Subcutaneous adipose tissue (tissue), 4 donors: ENCODE results near the gene ERICH3. TPM values are rescaled to one million over a fixed set of nuclear protein-coding genes. Genes with fewer than 3 reads are reported as not detected.

Experiments
- total RNA-seq, 4 donors: library from RNA; depleted of rRNA; stranded (reverse); fragments of >200 nt; gene quantifications; one replicate each; pipeline ENCODE4 v1.1.0, GENCODE V29; 2016
- TF ChIP-seq, protein P1 (sequence below): fragments of 450-650 bp; IDR thresholded peaks from one replicate; pipeline ENCODE4 v1.5.1; 2016; ENCODE audit warnings: low read depth, mild to moderate bottlenecking, control low read depth, antibody characterized with exemption, moderate library complexity

Gene ERICH3
- total RNA-seq, 4 donors from 2014 or later: not detected

DNA sequence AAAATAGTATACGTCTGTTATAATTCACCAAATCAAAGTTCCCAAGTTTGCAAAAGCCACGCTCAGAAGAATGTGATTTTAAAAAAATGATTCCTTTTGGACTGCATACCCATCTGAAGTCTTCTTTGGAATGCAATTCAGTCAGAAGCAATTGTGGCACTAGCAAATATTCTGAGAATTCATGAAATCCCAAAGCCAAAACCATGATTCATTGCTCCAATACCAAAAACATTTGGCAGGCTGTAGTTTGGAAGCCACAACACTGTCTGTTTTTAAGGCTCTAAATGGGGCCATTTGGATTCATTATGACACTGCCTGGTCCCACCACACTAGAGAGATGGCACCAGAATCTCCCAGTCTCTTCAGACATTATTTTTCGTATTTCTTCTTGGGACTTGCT is 139.4 kb downstream of the ERICH3 start:
- TF ChIP-seq, protein P1, sequence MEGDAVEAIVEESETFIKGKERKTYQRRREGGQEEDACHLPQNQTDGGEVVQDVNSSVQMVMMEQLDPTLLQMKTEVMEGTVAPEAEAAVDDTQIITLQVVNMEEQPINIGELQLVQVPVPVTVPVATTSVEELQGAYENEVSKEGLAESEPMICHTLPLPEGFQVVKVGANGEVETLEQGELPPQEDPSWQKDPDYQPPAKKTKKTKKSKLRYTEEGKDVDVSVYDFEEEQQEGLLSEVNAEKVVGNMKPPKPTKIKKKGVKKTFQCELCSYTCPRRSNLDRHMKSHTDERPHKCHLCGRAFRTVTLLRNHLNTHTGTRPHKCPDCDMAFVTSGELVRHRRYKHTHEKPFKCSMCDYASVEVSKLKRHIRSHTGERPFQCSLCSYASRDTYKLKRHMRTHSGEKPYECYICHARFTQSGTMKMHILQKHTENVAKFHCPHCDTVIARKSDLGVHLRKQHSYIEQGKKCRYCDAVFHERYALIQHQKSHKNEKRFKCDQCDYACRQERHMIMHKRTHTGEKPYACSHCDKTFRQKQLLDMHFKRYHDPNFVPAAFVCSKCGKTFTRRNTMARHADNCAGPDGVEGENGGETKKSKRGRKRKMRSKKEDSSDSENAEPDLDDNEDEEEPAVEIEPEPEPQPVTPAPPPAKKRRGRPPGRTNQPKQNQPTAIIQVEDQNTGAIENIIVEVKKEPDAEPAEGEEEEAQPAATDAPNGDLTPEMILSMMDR: no peak

DNA sequence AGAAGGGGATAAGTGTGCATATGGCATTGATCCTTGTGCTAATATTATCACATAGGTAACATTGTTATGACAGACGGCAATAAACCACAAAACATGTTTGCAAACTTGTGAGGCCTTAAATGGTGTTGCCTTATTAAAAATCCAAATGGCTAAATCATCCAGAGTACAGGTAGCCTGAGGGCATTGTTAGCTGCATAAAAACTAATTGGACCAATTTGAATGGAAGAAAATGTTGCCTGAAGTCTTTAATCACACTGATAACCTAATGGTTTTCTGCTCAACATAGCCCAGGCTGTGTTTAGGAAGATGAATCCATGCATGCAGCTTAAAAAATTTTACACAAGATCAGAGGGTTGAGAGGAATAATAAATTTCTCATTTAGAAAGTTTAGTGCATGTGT is 141.8 kb downstream of the ERICH3 start:
- TF ChIP-seq, protein P1: no peak

DNA sequence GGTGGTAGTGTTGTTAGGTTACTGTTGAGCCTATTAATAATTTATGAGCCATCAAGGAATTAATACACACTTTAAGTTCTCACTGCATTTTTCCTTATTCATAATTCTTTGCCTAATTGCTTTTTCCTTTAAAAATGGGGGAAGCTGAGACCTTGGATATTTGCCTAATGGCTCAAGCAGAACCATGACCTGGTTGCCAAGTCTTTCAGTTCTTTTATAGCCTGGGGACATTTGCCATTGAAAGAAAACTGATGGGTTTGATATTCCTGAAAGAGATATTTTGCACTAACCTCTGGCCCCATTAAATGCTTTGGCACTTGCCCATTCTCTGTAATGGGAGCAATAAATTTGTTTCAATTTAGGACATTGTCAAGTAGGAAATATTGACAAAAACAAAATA is 142.7 kb downstream of the ERICH3 start:
- TF ChIP-seq, protein P1: no peak

DNA sequence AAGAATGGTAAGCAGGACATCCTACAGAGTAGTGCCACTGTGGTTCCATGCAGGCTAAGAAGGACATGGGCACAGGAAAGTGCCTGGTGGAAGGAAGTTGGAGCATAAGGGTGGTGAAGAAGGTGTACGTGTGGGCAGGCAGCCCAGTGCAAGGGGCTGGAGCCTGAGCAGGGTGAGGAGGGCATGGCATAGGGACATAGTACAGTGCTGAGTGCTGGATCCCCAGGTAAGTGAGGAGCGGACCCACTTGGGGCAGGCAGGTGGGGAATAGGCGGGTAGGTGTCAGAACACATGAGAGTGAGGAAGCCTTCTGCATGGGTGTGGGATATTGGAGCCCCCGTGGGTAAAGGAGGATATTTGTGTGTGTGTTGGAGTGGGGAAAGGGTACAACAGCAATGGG is 145.5 kb downstream of the ERICH3 start:
- TF ChIP-seq, protein P1: no peak

DNA sequence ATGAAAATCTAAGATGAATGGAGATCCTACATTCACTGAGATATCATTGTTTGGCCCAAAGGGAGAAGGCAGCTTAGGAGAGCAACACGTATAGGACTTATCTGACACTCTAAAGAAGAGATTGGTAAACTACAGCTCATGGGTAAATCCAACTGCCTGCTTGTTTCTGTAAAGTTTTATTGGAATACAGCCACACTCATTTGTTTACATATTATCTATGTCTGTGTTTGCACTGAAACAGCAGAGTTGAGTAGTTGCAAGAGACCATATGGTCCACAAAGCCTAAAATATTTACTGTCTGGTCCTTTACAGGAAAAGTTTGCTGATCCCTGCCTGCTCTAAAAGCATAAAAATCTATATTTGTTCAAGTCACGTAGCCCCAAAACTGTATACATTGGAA is 146.9 kb downstream of the ERICH3 start:
- TF ChIP-seq, protein P1: no peak

GRCh38 chr1:74523873-74524480 is 149.6 kb downstream of the ERICH3 start:
- TF ChIP-seq, protein P1: no peak

- TF ChIP-seq, protein P1: no peak
Observed at GRCh38 chr1:74522148-74522547, 151.4 kb downstream of the ERICH3 start.

Other genes starting within 250 kb of the ERICH3 start
- not detected for gene LRRC53, start 161.2 kb downstream of the ERICH3 start, total RNA-seq
- gene CRYZ, start 59.3 kb upstream of the ERICH3 start, total RNA-seq: 10 to 100 TPM; 21.6 to 40.3 (median 27.6) TPM
- 10 to 100 TPM in 3 of 4 donors, 1 to 10 TPM in 1; 9.3 to 16.5 (median 12.6) TPM for gene TYW3, start 59.4 kb upstream of the ERICH3 start, total RNA-seq